Stimulated activated CD4-positive, alpha-beta T cell treated with anti-CD3 and anti-CD28 coated beads, Interleukin-4, amount 100 ng/mL, for 48 hours (primary cell): ENCODE measurements around the gene EEFSEC.

Source experiments
- DNase-seq, 2 donors: peaks; one replicate each; pipeline ENCODE4 v3.0.0-alpha.2; 2020; ENCODE audit warnings: low read depth in 2 of 2

EEFSEC gene

DNA sequence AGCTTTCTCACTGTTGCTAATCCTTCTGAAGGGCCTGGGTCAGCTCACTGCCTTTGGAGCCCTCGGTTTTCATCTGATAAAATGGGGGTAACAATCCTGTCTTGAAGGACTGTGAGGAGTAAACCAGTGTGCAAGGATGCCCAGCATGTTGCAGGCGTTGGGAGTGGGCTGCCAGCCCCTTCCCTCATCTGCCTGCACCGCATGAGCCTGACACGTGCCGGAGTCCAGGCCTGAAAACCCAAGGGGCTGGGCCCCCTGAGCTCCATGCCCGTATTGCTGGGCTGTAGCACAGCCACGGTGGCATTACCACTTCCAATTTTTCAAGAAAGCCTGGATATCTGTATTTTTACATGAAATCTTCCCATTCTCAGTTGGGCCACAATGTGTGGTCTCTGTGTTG, 215.3 kb downstream of the EEFSEC start:
- DNase-seq: no peak

DNA sequence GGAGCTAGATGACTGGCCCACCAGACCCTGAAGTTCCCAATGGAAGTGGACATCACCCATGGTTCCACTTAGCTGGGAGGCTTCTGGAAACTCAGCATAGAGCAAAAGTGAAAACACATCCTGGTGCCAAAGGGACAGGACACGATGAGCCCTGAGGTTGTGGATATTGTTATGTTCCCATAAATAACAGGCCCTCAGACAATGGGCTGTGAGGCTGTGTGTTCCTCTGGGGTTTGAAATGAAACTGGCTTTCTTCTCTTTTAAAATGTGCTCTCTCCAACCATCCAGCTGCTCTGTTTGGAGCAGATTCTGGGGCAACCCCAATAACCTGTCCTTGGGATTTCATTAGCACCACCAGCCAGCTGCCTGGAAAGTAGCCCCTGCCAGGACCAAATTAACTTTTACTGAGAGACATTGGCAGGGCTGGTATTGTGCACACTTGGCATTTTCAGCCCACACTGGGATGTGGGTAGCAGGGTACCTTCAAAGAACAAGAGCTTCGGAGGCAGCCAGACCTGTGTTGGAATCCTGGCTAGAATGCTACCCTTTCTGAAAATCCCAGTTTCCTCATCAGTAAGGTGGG, 215.9 kb downstream of the EEFSEC start:
- no peak for DNase-seq

DNA sequence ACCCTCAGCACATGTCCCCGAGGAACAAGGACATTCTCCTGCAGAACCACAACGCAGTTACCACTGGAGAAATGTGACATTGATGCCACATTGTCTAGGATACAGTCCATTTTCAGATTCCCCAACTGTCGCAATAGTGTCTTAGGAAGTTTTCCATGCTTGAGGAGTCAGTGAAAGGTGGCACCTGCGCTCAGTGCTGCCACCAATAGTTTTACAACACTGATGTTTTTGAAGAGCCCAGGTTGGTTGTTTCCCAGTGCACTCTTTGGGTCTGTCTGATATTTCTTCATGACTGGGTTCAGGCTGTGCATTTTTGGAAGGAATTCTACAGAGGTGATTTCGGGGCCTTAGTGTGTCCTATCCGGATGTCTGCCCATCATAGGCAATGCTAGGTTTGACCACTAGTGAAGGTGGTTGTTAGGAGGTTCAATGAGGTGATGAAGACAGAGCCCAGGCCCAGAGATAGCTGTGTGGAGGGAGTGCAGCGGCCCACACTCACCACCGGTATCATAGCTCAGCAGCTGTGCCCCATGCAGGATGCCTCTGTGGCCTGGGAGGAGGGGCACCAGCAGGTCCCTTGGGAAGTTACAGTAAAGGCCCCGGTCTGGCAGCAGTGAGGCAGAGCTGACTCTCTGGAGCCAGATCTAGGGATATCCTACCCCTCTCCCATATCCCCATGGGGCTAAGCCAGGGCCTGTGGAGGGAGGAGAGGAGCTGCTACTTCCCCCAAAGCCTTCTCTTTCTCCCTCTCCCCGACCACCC, 216.8 kb downstream of the EEFSEC start:
- no peak for DNase-seq

DNA sequence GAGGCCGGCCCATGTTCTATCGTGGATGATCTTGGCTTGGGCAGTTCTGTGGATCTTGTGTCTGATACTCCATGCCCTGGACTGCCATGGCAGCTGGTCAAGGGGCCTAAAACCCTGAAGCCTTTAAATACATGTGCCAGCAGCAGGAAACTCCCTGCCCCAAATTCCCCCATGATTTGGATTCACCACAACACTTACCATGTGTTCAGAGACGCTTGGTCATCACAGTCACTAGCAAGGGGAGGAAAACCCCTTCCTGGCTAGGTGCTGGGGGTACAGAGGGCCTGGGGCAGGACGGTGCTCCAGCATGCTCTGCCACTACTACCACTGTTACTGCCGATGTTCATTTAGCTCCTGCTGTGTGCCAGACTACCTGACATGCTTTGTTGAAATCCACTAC, 219.0 kb downstream of the EEFSEC start:
- DNase-seq: no peak

DNA sequence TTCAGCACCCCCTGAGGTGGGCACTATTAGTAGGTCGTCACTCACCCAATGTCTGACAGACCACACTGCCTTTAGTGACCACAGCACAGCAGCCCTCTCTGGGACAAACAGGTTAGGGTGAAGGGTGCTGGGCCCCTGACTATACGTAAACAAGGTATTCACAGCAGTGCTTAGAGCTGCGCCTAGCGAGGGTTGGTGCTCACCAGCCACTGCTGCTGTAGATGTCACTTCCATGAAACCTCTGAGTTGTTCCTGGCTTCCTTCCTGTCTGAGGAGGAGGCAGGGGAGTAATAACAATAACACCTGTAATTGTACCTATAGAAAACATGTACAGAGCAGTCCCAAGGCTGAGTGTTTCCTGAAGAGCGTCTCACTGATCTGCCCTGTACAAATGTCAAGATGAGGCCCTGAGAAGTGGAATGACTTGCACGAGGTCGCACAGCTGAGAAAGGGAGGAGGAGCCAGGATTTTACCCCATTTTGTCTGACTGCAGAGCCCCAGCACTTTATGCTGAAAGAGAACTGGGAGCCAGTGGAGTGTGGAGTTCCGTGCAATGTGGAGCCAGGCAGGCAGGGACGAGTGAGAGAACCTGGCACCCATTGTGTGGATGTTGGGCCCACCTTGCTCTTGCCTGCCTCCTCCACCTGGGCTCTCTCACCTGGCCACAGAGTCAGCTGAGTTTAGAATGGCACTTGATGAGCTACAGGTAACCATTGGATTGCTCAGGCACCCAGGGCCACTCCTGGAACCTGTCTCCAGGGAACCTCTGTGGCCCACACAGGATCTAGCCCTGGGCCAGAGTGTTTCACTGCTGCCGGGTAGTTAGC, 219.6 kb downstream of the EEFSEC start:
- DNase-seq: no peak

DNA sequence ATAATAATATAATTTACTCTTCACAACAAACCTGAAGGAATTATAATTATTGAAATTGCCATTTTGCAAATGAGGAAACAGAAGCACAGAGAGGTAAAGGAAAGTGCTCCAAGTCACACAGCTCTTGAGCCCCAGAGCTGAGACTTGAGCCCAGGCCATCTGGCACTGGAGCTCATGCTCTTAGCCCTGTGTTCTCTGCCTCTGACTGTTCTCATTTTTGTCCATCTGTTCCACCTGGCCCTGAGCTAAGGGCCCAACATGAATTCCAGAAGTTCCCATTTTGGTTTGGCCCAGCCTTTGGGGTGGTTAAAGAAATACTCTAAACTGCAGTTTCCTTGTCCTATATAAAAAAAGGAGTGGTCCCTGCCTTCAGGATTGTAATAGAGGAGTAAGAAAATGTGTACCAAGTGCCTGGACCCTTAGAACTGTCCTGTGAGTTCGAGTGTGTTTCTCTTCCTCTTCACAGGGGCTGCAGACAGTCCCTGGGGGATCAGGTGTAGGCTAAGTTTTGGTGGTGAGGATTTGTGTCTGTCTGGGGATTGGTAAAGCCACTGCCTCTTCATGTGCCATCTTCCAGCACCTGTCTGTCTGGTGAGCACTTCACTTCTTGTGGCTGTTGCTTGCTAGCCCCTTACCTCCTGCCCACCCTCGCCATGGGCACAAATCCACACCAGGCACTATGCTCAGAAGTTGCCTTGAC, 221.6 kb downstream of the EEFSEC start:
- no peak for DNase-seq

DNA sequence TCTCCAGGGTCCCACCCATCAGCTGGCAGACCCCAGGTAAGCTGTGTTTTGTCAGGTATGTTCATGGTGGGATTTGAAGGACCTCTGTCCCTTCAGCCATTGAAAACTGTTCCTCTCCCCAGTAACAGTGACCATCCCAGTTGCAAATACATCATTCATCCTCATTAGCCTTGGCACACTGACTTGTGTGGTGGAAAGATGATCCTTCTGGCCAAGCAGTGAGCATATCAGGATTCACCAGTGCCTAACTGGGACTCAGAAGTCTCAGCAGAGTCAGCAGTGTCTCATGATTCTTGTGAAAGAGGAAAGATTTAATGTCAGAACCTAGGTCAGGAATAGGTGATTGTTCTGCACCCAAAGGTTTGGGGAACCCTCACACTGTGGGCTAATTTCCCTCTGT, 223.2 kb downstream of the EEFSEC start:
- no peak for DNase-seq

DNA sequence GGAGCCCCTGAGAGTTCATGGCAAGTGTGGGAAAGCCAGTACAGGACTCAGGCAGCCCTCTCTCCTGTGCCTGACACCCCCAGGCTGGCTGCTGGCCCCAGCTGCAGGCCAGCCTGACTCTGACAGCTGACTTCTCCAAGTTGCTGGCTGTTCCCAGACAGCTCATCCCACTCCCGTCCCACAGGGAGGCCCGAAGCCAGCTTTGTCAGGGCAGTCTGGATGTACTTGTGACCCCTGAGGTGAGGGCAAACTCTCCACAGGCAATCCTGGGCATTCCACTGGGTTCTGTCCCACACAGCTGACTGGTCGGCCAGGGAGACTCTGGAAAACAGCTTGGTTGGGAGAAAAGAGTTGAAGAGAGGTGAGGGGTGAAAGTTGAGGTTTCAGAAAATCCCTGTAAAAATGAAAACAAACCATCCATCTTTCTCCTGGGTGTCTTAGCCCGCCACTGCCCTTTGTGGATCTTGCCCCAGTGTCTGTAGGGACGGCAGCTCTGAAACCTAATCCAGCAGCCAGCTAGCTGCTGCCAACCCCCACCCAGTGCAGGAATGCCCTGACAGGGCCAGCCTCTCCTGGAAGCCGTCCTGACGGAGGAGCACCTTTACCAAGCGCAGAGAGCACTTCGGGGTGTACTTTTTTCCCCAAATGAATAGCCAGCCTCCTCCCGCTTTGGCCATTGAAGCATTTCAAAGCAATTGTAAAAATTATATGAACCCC, 225.5 kb downstream of the EEFSEC start:
- DNase-seq: no peak

DNA sequence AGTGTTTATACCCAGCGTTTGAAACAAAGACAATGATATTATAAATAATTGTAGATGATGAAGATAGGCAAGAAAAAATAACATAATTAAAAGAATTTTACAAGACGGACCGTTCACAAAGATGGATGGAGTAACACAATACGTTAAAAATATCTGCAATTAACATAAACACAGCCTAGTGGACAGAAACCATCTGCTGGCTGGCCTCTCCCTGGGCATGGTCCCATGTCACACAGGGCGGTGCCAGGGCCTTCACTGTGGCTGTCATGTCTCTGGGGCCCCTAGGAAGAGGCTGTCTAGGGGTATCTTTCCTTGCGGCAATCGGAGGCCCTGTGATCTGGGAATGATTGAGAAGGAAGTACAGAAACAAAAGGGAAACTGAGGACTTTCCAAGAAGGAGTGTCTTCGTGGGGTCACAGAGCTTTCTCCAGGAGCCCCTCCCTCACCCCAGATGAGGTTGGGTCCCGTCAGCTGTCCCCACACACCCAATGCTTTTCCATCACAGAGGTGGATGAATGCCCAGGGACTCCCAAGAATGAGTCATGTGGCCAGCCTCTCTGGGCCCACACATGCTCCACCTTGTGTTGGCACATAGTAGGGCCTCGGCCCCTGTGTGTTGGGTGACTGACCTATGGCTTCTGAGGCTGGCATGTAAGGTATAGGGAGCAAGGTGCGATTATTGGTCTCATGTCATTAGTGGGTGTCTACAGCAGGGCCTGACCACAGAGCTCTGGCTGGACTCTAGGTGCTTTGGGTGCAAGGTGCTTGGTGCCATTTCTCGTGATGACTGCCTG, 226.3 kb downstream of the EEFSEC start:
- DNase-seq: no peak

DNA sequence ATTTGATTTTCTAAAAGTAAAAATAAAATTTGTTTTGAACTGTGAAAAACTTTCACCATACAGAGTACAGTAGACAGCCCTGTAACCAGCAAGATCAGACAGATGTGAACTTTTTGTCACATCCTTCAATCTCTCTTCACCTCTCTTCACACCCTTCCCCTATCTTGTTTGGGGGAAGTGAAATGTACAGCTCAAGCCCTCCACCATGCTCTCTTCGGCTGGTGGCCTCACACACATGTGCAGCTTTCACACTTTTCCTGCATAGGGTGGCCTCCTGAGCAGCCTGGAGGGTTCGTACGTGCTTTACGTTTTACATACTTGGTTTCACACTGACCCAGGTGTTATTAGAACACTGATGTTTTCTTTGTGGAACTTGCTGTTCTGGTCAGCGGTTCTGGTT, 227.0 kb downstream of the EEFSEC start:
- no peak for DNase-seq

DNA sequence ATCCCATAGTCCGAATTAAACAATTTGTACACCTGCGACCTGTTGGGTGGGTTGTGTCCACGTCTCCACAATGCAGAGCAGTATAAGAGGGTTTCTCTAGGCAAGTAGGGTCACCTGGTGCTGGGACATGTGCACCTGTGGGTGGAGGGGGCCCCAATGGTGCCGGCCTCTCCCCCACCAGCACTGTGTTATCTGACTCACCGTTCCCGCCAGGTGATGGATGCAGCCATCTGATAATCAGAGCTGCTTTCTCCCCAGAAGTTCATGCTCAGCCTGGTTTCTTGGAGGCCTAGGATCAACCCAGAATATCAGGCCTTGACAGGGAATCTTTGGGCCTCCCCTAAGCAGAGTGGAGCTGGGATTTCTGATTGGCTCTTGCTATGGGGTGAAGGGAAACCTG, 227.4 kb downstream of the EEFSEC start:
- DNase-seq: no peak

DNA sequence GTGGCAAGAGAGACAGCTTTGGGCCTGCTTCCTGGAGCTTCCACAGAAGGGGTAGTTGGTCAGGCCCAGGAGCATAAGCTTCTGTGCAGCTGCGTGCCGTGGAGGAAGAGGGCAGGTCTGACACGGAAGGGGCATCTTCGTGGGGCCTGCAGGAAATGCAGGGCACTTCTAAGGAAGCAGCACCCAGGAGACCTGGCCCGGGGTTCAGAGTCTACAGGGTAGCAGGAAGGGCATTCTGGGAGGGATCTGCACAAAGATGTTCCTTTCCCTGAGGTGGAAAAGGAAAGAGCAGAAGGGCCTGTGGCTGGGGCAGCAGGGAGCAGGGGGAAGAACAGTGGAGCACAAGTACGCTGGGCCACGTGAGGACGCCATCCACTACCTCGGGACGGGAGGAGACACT, 228.3 kb downstream of the EEFSEC start:
- DNase-seq: no peak

DNA sequence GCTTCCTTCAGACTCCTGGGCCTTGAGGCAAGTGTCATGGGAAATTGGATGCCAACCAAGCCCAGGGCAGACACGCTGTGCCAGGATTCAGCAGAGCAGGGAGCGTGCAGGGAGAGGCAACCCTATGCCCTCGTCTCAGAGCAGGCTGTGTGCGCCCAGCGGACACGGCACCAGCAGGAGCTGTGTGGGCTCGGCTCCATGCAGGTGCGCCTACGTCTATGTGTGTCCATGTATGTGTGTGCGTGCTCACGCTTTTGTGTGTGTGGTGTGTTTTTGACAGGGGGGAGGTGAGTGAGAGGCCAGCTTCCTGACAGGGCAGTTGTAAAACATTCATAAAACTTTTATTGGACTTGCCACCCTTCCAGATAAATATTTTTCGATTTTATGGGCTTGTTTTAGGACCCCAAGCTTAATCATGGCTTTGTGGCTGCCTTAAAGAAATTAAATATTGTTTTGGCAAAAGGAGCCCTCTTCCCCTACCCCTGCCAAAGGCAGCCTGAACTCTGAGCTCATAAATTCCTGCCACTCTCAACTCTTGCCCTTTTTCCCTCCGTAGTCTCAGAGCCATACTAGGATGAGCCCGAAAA, 229.0 kb downstream of the EEFSEC start:
- no peak for DNase-seq

DNA sequence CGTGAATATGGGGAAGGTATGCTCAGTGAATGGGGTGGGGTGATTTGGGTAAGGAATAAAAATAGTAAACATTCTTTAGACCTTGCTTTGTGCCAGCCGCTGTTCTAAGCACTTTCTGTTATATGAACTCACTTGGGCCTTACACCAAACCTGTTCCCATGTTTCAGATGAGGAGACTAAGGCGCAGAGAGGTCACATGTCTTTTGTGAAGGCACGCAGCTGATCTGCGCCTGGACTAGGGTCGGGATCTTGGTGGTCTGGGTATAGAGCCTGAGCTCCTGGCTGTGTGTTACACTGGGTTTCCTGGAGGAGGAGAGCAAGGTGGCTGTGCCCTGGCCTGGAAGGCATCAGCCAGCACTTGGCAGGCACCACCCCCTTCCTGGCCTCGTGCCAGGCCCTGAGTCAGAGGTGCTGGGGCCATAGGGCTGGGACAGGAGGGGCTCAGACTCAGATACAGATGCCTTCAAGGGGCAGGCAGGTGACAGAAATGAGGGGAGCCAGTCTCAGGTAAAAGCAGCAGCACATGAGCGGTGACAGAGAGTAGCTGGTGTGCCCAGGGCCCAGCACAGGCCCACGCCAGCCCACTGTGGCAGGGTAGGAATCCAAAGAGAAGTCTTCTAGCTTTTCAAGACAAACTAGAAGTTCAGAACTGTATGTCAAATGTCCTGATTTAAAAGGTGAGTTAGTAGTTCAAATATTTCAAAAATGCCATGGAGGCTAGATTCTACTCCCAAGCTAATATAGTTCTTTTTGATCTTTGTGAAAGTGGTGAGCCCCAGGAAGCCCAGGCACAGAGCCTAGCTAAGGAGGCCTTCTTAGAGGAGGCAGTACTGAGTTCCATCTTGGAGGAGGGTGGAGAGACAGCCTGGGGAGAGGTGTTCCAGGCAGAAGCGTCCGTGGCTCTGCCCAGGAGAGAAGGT, 230.3 kb downstream of the EEFSEC start:
- DNase-seq: peak; percentile 12 to 21

DNA sequence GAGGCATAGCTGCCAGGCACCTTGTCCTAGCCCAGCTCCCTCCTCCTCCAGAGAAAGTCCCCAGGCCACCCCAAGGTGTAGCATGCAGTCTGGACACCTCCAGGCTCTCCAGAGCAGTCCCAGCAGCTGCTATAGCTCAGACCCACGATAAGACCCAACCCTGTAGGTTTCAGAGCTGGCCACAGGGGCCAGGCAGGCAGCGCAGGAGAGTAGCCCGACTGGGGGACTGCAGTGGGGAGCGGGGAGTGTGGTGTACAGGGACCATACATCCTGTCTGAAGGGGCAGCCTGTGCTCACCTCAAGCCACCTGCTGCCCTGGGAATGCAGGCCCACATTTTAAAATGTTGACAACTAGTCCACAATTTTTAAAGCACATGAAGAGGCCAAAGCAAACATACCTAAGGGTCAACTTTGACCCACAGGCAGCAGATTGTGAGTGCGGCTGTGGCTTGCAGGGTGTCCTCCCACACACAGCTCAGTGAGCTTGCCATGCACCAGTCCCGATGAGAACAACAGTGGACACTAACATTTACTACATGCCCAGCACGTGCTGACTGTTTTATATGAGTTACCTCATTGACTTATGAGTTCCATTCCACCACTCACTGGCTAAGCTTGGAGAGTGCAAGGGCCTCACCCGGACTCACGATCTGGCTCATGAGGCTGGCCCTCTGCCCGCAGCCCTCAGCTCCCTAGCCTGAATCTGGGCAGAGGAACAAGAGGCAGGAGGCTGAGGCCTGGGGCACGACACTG, 232.0 kb downstream of the EEFSEC start:
- DNase-seq: no peak

DNA sequence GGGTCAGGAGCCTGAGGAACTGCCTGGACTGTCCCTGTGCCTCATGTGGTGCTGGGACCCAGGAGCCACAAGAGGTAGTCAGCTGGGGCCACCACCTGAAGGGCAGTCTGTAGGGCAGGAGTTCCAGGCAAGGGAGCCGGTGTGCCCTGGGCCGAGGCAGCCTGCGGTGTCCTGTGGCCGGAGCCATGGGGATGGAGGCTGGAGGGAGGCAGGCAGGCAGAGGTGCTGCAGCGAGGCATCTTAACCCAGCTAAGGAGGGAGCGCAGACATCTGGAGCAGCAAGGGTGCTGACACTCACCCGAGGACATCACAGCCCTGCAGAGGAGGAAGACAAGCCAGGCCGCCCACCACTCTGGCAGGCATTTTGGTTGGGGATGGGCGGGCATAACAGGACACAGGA, 235.7 kb downstream of the EEFSEC start:
- DNase-seq: no peak

DNA sequence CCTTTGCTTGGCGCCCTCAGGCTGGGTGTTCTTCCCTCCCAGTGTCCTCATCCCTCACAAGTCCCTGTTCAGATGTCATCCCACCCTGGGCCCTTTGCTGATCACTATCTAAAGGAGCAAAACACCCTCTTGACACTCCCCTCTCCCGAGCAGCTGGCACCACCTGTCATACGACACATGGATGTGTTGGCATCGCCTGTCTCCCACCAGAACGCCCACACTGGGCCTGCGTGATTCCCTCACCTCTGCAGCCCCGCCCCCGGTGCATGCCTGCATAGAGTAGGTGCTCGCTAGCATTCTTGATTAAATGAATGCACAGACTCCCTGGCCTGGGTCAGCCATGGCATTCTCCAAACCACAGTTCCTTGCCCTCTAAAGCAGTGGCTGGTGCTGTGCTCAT, 237.6 kb downstream of the EEFSEC start:
- no peak for DNase-seq

DNA sequence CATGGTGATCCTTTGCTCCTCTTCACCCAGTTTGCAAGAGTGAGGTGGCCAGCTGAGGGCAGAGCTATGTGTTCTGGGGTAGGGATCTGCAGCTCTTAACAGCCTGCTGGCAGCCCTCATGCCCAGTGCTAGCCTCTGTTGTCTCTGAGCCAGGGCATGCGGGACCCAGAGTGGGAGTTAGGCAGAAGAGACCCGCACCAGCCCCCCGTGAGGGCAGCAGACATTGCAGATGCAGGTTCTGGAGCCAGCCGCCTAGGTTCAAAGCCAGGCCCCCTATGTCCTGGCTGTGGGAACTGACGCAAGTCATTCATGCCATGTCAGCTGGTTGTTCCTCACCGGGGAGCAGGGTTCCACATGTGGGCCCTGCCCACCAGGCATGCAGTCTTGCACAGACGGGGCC, 238.7 kb downstream of the EEFSEC start:
- DNase-seq: no peak
